HG03432 (cell line): ENCODE measurements around the gene GK2.

Experiments used
- ATAC-seq: cut with Tn5 transposase; IDR thresholded peaks from one replicate; pipeline ENCODE4 v1.9.1; 2021; ENCODE audit warnings: mild to moderate bottlenecking, moderate library complexity; ENCODE audit not compliant: unreplicated experiment

GK2 gene

GRCh38 chr4:79390890-79391289 lies 17.1 kb downstream of the GK2 start:
- no peak for ATAC-seq

- no peak for ATAC-seq
Measured at GRCh38 chr4:79385641-79386040, 22.4 kb downstream of the GK2 start.

GRCh38 chr4:79381161-79381560 lies 26.9 kb downstream of the GK2 start:
- no peak for ATAC-seq

- ATAC-seq: no peak
Measured at GRCh38 chr4:79370026-79370425, 38.0 kb downstream of the GK2 start.

- no peak for ATAC-seq
Measured at GRCh38 chr4:79367096-79367495, 40.9 kb downstream of the GK2 start.

GRCh38 chr4:79366422-79366821 lies 41.6 kb downstream of the GK2 start:
- no peak for ATAC-seq

GRCh38 chr4:79364061-79364460 lies 44.0 kb downstream of the GK2 start:
- no peak for ATAC-seq

GRCh38 chr4:79362626-79363025 lies 45.4 kb downstream of the GK2 start:
- ATAC-seq: no peak

- no peak for ATAC-seq
Measured at GRCh38 chr4:79360006-79360405, 48.0 kb downstream of the GK2 start.

- no peak for ATAC-seq
Measured at GRCh38 chr4:79358438-79358837, 49.6 kb downstream of the GK2 start.

- ATAC-seq: no peak
Measured at GRCh38 chr4:79357365-79357764, 50.7 kb downstream of the GK2 start.
